GM18505 (cell line): ENCODE measurements around the gene C4B.
"Not testable (repeated sequence)": the region's sequence is repeated elsewhere in the genome, so short reads cannot be mapped to it uniquely, and the experiment has no call there.

Source experiments
- ATAC-seq: cut with Tn5 transposase; IDR thresholded peaks from one replicate; pipeline ENCODE4 v1.9.1; 2021; ENCODE audit not compliant: unreplicated experiment

Gene C4B

DNA sequence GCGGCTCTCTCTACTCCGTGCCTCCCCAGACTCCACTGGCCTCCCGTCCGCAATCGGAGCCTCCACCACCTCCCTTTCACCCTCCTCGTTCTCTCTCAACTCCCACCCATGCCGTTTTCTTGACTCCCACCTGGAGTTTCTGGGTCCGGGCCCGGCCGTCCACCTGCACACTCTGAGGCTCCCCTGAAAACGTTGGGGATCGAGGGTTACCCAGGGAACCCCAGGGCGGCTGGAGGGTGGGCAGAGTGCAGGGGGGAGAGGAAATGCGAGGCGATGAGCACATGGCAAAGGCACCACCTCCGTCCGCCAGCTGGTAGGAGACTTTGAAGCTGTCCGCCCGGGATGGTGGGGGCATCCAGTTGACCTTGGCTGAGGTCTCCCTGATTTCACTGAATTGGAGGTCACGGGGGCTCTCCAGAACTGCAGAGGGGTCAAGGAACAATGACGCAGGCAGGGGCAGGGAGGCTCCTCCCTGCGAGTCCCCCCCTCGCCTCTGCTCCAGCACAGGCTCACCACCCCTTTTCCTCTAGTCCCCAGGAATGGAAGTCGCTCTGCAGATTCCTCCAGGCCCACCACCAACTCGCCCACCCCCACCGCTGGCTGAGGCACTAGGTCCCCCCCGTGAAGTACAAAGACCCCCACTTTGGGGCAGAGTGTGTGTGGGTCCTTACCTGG is 3.6 kb upstream of the C4B start:
- not testable (repeated sequence) for ATAC-seq

DNA sequence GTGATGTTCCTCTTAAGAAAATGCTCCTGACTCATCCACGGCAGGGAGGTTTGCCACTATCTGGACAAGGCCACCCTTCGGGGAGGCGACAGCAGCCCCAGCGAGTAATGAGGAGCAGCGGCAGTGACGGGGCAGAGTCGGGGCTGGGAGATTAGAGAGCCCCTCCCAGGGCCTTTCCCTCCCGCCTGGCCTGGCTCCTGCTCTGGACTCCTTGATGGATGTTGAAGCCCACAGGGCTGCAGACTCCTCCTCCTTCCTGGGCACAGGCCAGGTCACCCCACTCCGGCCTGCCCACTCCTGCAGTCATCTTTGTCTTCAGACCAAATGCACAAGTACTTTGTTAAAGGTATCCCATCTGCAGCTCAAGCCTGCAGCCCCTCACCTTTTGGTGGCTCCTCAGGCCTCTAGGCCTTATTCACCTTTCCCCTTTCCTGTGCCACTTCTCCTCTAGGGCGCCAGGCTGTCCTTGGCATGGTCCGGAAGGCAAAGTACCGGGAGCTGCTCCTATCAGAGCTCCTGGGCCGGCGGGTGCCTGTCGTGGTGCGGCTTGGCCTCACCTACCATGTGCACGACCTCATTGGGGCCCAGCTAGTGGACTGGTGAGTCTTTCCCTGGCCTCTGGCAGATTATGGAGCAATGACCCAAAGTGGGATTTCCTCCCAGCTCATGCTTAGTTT is 1.5 kb upstream of the C4B start:
- not testable (repeated sequence) for ATAC-seq

DNA sequence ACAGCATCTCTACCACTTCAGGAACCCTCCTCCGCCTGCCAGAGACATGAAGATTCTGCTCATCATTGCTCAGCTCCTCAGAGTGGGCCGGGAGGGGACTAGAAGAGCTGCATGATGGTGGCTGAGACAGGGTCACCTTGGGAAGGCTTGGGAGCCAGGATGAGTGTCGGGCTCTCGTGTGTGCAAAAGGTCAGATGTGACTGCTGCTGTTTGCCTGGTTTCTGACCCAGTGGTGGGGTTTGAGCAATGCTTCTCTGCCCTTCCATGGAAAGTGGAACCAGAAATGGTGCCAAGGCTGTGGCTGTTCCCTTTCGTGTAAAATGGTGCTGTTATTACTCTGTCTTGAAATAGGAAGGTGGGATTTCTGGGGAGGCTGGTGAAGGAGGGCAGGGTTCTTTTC is 857 bp upstream of the C4B start:
- ATAC-seq = not testable (repeated sequence)

DNA sequence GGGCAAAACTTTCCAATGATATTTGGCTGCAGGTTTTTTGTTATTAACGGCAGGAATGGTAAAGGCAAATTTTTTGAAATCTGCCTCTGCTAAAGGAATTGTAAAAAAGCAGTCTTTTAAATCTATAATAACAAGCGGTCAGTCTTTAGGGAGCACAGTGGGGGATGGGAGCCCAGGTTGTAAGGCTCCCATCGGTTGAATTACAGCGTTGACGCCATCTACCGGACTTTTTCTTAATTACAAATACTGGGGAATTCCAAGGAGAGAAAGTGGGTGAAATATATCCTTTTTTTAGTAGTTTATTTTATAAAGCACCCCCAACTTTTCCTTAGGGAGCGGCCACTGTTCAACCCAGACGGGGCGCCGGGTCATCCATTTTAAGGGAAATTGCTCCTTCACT is 7.5 kb downstream of the C4B start:
- ATAC-seq = not testable (repeated sequence)

DNA sequence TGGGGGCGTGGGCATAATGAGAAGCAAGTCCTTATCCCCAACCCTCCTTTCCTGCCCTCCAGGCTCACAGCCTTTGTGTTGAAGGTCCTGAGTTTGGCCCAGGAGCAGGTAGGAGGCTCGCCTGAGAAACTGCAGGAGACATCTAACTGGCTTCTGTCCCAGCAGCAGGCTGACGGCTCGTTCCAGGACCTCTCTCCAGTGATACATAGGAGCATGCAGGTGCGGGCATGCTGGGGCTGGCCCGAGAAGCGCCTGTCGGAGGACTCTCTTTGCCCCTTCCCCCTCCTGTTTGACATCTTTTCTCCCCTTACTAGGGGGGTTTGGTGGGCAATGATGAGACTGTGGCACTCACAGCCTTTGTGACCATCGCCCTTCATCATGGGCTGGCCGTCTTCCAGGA is 14.0 kb downstream of the C4B start:
- not testable (repeated sequence) for ATAC-seq

DNA sequence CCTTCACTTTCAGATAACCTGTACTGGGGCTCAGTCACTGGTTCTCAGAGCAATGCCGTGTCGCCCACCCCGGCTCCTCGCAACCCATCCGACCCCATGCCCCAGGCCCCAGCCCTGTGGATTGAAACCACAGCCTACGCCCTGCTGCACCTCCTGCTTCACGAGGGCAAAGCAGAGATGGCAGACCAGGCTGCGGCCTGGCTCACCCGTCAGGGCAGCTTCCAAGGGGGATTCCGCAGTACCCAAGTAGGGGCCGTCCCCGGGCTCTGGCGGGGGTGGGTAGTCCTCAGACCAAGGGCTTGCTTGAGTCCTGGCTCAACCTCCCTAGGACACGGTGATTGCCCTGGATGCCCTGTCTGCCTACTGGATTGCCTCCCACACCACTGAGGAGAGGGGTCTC is 15.0 kb downstream of the C4B start:
- not testable (repeated sequence) for ATAC-seq

DNA sequence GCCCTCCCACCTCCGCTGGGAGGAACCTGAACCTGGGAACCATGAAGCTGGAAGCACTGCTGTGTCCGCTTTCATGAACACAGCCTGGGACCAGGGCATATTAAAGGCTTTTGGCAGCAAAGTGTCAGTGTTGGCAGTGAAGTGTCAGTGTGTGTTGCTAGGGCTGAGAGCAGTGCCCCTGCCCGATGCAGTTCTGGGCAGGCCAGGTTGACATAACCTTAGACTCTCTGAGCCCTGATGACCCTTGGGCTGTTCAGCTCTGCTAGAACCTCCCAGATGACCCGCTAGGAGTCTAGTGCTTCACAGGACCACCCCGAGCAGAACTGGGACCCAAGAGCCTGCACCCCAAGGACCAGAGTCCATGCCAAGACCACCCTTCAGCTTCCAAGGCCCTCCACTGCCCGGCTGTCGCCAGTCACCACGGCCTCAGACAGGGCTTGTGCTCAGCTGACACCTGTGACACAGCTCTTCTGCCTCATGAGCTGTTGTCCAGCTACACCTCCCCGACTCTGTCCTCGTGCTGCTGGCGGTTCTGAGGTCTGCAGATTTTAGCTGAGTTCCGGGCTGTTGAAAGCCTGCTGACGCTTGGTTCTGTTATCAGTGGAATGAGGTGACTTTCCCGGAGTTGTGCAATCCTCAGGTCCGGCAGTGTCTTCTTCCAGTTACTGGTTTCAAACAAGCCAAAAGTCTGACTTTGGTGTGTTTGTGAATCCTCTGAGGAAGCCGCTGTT is 20.9 kb downstream of the C4B start:
- not testable (repeated sequence) for ATAC-seq

DNA sequence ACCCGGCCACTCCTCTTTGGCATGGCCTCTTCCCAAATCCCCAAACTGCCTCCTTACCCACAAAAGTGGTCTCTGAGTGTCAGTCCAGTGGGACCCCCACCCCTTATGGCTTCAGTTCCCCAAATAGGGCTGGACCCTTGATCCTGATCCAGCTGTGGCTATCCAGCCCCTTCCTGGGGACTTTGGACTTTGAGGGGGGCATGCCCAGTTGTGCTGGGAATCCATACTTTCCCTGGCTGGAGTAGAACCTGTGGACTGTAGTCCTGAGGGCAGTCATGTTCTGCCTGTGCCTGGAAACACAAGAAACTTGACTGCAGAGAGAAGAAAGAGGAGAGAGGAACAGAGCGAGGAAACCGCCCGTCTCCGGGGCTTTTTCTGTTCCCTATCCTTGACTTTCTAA is 22.5 kb downstream of the C4B start:
- not testable (repeated sequence) for ATAC-seq

DNA sequence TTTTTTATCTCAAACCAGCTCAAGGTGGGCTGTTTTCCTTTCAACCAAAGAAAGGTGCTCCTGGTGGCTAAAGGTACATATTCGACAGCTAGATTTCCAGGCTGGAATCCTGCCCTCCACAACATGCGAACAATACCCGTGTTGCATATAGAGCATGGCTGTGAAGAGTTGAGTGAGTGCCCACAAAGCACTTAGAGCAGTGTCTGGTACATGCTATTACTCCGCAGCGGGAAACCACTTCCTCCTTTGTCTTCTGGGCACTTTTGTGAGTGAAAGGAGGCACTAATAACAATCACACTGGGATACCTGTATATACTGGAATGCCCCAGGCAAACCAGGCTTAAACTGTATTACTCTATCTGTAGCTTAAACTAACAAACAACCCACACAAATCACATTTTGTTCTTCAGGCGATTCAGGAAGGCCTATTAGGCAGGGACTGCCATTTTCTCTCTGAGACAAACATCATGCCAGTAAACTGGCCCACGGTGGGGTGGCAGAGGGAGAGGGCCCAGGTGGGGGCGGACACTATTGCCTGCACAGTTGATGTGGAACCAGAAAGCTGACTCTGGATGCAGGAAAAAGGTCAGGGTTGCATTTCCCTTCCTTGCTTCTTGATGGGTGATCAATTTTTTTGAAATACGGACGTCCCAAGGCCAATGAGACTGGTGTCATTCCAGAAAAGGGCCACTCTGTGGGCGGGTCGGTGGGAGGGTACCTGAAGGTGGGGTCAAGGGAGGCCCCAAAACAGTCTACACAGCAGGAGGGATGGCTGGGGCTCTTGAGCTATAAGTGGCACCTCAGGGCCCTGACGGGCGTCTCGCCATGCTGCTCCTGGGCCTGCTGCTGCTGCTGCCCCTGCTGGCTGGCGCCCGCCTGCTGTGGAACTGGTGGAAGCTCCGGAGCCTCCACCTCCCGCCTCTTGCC is 23.3 kb downstream of the C4B start, which contains the start of gene CYP21A2:
CYP21A2 (plus strand) TSS at position 818 of the 927 bp plus-strand sequence; CDS start at position 826, 8 bp downstream.
- not testable (repeated sequence) for ATAC-seq

DNA sequence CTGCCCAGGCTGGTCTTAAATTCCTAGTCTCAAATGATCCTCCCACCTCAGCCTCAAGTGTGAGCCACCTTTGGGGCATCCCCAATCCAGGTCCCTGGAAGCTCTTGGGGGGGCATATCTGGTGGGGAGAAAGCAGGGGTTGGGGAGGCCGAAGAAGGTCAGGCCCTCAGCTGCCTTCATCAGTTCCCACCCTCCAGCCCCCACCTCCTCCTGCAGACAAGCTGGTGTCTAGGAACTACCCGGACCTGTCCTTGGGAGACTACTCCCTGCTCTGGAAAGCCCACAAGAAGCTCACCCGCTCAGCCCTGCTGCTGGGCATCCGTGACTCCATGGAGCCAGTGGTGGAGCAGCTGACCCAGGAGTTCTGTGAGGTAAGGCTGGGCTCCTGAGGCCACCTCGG is 24.3 kb downstream of the C4B start:
- ATAC-seq = not testable (repeated sequence)

DNA sequence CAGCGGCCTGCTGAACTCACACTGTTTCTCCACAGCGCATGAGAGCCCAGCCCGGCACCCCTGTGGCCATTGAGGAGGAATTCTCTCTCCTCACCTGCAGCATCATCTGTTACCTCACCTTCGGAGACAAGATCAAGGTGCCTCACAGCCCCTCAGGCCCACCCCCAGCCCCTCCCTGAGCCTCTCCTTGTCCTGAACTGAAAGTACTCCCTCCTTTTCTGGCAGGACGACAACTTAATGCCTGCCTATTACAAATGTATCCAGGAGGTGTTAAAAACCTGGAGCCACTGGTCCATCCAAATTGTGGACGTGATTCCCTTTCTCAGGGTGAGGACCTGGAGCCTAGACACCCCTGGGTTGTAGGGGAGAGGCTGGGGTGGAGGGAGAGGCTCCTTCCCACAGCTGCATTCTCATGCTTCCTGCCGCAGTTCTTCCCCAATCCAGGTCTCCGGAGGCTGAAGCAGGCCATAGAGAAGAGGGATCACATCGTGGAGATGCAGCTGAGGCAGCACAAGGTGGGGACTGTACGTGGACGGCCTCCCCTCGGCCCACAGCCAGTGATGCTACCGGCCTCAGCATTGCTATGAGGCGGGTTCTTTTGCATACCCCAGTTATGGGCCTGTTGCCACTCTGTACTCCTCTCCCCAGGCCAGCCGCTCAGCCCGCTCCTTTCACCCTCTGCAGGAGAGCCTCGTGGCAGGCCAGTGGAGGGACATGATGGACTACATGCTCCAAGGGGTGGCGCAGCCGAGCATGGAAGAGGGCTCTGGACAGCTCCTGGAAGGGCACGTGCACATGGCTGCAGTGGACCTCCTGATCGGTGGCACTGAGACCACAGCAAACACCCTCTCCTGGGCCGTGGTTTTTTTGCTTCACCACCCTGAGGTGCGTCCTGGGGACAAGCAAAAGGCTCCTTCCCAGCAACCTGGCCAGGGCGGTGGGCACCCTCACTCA is 25.0 kb downstream of the C4B start:
- not testable (repeated sequence) for ATAC-seq

DNA sequence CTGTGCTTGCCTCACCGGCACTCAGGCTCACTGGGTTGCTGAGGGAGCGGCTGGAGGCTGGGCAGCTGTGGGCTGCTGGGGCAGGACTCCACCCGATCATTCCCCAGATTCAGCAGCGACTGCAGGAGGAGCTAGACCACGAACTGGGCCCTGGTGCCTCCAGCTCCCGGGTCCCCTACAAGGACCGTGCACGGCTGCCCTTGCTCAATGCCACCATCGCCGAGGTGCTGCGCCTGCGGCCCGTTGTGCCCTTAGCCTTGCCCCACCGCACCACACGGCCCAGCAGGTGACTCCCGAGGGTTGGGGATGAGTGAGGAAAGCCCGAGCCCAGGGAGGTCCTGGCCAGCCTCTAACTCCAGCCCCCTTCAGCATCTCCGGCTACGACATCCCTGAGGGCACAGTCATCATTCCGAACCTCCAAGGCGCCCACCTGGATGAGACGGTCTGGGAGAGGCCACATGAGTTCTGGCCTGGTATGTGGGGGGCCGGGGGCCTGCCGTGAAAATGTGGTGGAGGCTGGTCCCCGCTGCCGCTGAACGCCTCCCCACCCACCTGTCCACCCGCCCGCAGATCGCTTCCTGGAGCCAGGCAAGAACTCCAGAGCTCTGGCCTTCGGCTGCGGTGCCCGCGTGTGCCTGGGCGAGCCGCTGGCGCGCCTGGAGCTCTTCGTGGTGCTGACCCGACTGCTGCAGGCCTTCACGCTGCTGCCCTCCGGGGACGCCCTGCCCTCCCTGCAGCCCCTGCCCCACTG is 25.9 kb downstream of the C4B start:
- not testable (repeated sequence) for ATAC-seq

DNA sequence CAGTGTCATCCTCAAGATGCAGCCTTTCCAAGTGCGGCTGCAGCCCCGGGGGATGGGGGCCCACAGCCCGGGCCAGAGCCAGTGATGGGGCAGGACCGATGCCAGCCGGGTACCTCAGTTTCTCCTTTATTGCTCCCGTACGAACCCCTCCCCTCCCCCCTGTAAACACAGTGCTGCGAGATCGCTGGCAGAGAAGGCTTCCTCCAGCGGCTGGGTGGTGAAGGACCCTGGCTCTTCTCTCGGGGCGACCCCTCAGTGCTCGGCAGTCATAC is 26.4 kb downstream of the C4B start:
- ATAC-seq = not testable (repeated sequence)

DNA sequence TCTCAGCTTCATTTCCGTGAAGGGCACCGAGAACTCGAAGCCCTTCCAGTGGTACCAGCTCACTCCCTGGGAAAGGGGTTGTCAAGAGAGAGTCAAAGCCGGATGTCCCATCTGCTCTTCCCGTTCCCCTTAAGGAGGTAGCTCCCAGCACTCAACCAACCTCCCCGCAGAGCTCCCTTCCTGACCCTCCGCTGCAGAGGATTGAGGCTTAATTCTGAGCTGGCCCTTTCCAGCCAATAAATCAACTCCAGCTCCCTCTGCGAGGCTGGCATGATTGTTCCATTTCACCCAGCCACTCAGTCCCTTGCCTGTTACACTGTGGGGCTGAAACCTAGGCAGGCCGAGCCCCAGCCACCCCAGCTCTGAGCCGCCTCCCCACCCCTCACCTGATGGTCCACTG is 26.8 kb downstream of the C4B start:
- not testable (repeated sequence) for ATAC-seq

DNA sequence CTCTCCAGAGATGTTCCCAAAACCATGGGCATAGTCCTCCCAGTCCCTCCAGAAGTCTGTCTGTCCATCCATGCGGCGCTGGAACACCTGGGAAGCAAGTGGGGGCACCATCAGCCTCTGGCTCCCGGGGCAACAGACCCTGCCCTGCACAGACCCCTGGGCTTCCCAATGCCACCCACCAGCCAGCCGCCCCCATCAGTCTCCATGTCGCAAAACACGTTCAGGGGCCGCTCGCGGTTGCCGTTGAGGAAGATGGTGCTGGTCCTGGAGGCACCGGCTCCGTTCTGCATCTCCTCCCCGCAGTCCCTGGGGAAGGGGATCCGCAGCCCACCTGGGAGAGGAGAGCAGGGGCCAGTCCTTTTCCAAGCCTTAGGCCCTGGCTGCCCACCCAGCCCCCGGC is 27.7 kb downstream of the C4B start:
- ATAC-seq = not testable (repeated sequence)

DNA sequence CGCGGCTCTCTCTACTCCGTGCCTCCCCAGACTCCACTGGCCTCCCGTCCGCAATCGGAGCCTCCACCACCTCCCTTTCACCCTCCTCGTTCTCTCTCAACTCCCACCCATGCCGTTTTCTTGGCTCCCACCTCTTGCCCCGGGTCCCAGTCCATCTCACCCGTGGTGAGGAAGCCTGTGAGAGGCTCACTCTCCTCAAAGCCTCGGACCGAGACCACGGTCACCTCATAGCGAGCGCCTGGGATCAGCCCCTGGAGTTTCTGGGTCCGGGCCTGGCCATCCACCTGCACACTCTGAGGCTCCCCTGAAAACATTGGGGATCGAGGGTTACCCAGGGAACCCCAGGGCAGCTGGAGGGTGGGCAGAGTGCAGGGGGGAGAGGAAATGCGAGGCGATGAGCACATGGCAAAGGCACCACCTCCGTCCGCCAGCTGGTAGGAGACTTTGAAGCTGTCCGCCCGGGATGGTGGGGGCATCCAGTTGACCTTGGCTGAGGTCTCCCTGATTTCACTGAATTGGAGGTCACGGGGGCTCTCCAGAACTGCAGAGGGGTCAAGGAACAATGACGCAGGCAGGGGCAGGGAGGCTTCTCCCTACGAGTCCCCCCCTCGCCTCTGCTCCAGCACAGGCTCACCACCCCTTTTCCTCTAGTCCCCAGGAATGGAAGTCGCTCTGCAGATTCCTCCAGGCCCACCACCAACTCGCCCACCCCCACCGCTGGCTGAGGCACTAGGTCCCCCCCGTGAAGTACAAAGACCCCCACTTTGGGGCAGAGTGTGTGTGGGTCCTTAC is 29.2 kb downstream of the C4B start:
- not testable (repeated sequence) for ATAC-seq

DNA sequence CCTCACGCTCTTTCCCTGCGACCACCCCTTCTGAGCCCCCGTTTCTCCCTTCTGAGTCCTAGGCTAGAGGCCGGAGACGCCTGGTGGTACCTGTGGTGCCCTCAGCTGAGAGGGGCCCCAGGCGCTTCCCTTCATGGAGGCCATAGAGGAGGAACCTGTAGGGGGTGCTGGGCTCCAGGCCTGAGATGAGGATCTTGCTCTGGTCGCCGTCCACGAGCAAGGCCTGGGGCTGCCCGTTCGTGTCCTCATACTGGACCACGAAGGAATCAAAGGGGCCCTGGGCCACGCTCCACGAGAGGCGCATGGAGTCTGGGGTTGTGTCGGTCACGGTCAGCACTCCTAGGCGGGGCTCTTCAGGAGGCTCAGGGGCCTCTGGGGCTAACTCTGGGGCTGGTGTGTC is 30.3 kb downstream of the C4B start:
- ATAC-seq = not testable (repeated sequence)
